HepG2 (cell line): ENCODE measurements around the gene CNTRL. TPM values are rescaled to one million over a fixed set of nuclear protein-coding genes. Genes with fewer than 3 reads are reported as not detected.
A peak's percentile ranks its signal among the peaks of the same experiment; 100 is the strongest.

ENCODE experiments used
- ATAC-seq: fragments of 200-7000 bp; cut with Tn5 transposase; 3 replicates; pipeline ENCODE4 v1.9.1; 2020; ENCODE audit warnings: mild to moderate bottlenecking, moderate library complexity
- BruUV-seq: library from RNA; stranded (reverse); fragments of 400-500 nt; replicated peaks from 2 replicates; lab custom pipeline; 2021; lab: Mats Ljungman, UMichigan
- CTCF ChIA-PET: fragments of 300-600 bp; formaldehyde crosslinking; extraction: SDS; loops from one replicate; lab custom pipeline; 2021; ENCODE audit warnings: low total read pairs, inconsistent platforms, low intra/inter-chr PET ratio; lab: Yijun Ruan, JAX
- POLR2A ChIA-PET: fragments of 350-600 bp; sonication (Branson Sonifier 250); formaldehyde crosslinking; loops from one replicate; lab custom pipeline; 2020; ENCODE audit warnings: antibody characterized with exemption, inconsistent platforms; lab: Yijun Ruan, JAX
- DNase-seq: peaks from one replicate; pipeline ENCODE4 v3.0.0-alpha.2; 2015; ENCODE audit warnings: low spot score
- FAIRE-seq: peaks from 3 replicates; lab custom pipeline; 2011; peaks lifted over from hg19 to GRCh38; lab: Jason Lieb, UNC
- H2AFZ ChIP-seq: one replicate; pipeline ENCODE4 v1.6.1; 2011; ENCODE audit warnings: low read length, inconsistent platforms
- H3K27ac ChIP-seq: fragments of 300-600 bp; 3 replicates; pipeline ENCODE4 v1.8.0; 2011; ENCODE audit warnings: mixed run types, mild to moderate bottlenecking, mixed read lengths, low read length, inconsistent platforms; ENCODE audit not compliant: insufficient read depth; ENCODE audit errors: extremely low read length
- H3K27me3 ChIP-seq, 2 experiments: fragments of 200-600 bp in 1 of 2; 2 replicates in 1 of 2; 3 replicates in 1 of 2; pipeline versions ENCODE4 v1.6.0 to v1.8.0; 2011; ENCODE audit warnings: low read length in 2 of 2, mild to moderate bottlenecking in 2 of 2, moderate library complexity in 2 of 2, inconsistent platforms in 1 of 2; ENCODE audit not compliant: insufficient read depth in 2 of 2, control insufficient read depth in 1 of 2
- H3K36me3 ChIP-seq, 2 experiments: fragments of 200-600 bp in 1 of 2; replicated peaks in 1 of 2; 2 replicates in 1 of 2; 3 replicates in 1 of 2; pipeline versions ENCODE4 v1.5.1 to v1.8.0; 2011; ENCODE audit warnings: low read length in 2 of 2, inconsistent platforms in 1 of 2; ENCODE audit not compliant: insufficient read depth in 2 of 2, control insufficient read depth in 1 of 2
- H3K4me1 ChIP-seq: 2 replicates; pipeline ENCODE4 v1.5.1; 2012; ENCODE audit warnings: low read length, inconsistent platforms; ENCODE audit not compliant: insufficient read depth
- H3K4me2 ChIP-seq: 2 replicates; pipeline ENCODE4 v1.6.0; 2011; ENCODE audit warnings: low read depth, low read length, inconsistent platforms
- H3K4me3 ChIP-seq, 3 experiments: fragments of 200-600 bp in 1 of 3; sonication (generic), shearing (Covaris generic) in 1 of 3; replicated peaks in 1 of 3; 2 replicates each; pipeline ENCODE4 v1.5.1; 2011 to 2016; ENCODE audit warnings: low read length in 3 of 3, inconsistent platforms in 2 of 3, low read depth in 2 of 3, mild to moderate bottlenecking in 2 of 3, control low read depth in 1 of 3, mixed read lengths in 1 of 3; ENCODE audit not compliant: insufficient read depth in 1 of 3
- H3K79me2 ChIP-seq: one replicate; pipeline ENCODE4 v1.6.1; 2011; ENCODE audit warnings: low read length, inconsistent platforms; ENCODE audit not compliant: insufficient read depth
- H3K9ac ChIP-seq: 2 replicates; pipeline ENCODE4 v1.6.0; 2011; ENCODE audit warnings: mild to moderate bottlenecking, low read depth, low read length, inconsistent platforms; ENCODE audit not compliant: insufficient read depth
- H3K9me3 ChIP-seq: 2 replicates; pipeline ENCODE4 v1.5.1; 2012; ENCODE audit warnings: mild to moderate bottlenecking, low read length
- H4K20me1 ChIP-seq: 2 replicates; pipeline ENCODE4 v1.6.0; 2011; ENCODE audit warnings: inconsistent platforms, mild to moderate bottlenecking, low read length, moderate library complexity; ENCODE audit not compliant: insufficient read depth
- KDM2A ChIP-seq: sonication (generic); formaldehyde crosslinking; IDR thresholded peaks from 2 replicates; pipeline ENCODE4 v1.4.0; 2020; ENCODE audit warnings: low read depth, missing genetic modification reagents, borderline replicate concordance
- MEF2D ChIP-seq: sonication (generic); formaldehyde crosslinking; IDR thresholded peaks from 2 replicates; pipeline ENCODE4 v1.5.1; 2020; ENCODE audit warnings: mild to moderate bottlenecking, missing genetic modification reagents
- POLR2AphosphoS5 ChIP-seq: IDR thresholded peaks from 2 replicates; pipeline ENCODE4 v1.6.1; 2012; ENCODE audit warnings: low read depth, low read length
- TEAD3 ChIP-seq: optimal IDR thresholded peaks from 2 replicates; pipeline ENCODE3; 2016; ENCODE audit warnings: borderline replicate concordance
- U2AF2 ChIP-seq: fragments of 200-400 bp; formaldehyde crosslinking; IDR thresholded peaks from 2 replicates; pipeline ENCODE4 v1.6.1; 2017; ENCODE audit warnings: low read depth, mild to moderate bottlenecking, low read length
- WGBS: methylation state at CpG from one replicate; pipeline ENCODE4 v1.1.6; 2017; ENCODE audit warnings: low lambda C conversion rate; 5-methylcytosine and 5-hydroxymethylcytosine counted together
- in situ Hi-C: cut with HindIII; loops from 2 replicates; pipeline ENCODE4 v1.10.0; 2017; ENCODE audit warnings: low pct_unique_long_range_greater_than_20kb; ENCODE audit not compliant: extremely low pct_ligation_motif_present
- intact Hi-C: fragments of 100-400 bp; cut with micrococcal nuclease; formaldehyde crosslinking; loops from one replicate; pipeline ENCODE4 v1.10.0; 2022; ENCODE audit not compliant: unreplicated experiment
- polyA plus RNA-seq, 8 experiments: library from polyadenylated mRNA; depleted of rRNA in 3 of 8; stranded (reverse) in 7 of 8; unstranded in 1 of 8; fragments of >200 nt; fragmentation: Illumina TruSeq in 4 of 8; extraction: Trizol in 4 of 8; gene quantifications; 2 replicates each; pipeline versions ENCODE4 v1.2.1 to v1.2.3, GENCODE V29; 2011 to 2016; ENCODE audit warnings: low read depth in 4 of 8, missing spikeins in 1 of 8, mixed read lengths in 1 of 8; ENCODE audit not compliant: insufficient read depth in 1 of 8
- total RNA-seq, 5 experiments: library from RNA; depleted of rRNA; stranded (reverse); fragments of >200 nt; fragmentation: Illumina TruSeq; extraction: Trizol; gene quantifications; 2 replicates each; pipeline ENCODE4 v1.2.3, GENCODE V29; 2016; ENCODE audit warnings: low read depth in 1 of 5
- TF ChIP-seq, protein P1 (sequence below): sonication (generic); formaldehyde crosslinking; IDR thresholded peaks from 2 replicates; pipeline ENCODE4 v1.4.0; 2020; ENCODE audit warnings: missing genetic modification reagents, borderline replicate concordance
- TF ChIP-seq, protein P2 (sequence below): sonication (generic); formaldehyde crosslinking; IDR thresholded peaks from 2 replicates; pipeline ENCODE4 v1.4.0; 2020; ENCODE audit warnings: missing genetic modification reagents

CNTRL gene
- total and polyA plus RNA-seq, 2 of the 13 experiments (the other 11 are each of a cell fraction or from before 2014, with no cell fraction given): 7.5 to 11.8 TPM

DNA sequence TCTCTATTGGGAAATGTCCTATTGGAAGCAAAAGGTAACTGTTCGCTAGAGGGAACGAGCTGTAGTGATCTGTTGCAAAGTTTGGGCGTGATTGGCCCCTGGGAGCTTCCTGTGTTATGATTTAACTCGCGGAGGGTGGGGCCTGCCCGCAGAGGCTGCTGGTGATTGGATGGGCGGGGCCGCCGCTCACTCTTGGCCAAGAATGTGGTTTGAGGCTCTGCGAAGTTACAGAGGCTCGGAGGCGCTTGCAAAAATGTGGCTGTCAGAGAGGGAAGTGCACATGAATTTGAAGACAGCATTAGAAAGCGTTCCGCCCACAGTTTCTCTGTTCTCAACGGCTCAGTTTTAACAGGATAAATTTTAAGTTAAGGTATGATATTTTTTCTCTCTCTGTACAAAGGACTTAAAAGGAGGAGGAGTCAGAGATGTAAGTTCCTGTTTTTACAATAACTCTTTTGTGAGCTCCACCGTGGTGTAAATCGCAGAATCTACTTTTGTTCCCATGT, 46.9 kb downstream of the CNTRL start (continued):
- TF ChIP-seq, protein P1, sequence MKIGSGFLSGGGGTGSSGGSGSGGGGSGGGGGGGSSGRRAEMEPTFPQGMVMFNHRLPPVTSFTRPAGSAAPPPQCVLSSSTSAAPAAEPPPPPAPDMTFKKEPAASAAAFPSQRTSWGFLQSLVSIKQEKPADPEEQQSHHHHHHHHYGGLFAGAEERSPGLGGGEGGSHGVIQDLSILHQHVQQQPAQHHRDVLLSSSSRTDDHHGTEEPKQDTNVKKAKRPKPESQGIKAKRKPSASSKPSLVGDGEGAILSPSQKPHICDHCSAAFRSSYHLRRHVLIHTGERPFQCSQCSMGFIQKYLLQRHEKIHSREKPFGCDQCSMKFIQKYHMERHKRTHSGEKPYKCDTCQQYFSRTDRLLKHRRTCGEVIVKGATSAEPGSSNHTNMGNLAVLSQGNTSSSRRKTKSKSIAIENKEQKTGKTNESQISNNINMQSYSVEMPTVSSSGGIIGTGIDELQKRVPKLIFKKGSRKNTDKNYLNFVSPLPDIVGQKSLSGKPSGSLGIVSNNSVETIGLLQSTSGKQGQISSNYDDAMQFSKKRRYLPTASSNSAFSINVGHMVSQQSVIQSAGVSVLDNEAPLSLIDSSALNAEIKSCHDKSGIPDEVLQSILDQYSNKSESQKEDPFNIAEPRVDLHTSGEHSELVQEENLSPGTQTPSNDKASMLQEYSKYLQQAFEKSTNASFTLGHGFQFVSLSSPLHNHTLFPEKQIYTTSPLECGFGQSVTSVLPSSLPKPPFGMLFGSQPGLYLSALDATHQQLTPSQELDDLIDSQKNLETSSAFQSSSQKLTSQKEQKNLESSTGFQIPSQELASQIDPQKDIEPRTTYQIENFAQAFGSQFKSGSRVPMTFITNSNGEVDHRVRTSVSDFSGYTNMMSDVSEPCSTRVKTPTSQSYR (CRISPR knock-in tag): no peak
- no peak for TF ChIP-seq MEF2D (CRISPR knock-in tag)
- peak; percentile 82 for TF ChIP-seq POLR2AphosphoS5
- TF ChIP-seq U2AF2: no peak
- peak; percentile 33; the same call in 1 of the 2 replicates for TF ChIP-seq KDM2A
- TF ChIP-seq TEAD3: peak; percentile 87

DNA sequence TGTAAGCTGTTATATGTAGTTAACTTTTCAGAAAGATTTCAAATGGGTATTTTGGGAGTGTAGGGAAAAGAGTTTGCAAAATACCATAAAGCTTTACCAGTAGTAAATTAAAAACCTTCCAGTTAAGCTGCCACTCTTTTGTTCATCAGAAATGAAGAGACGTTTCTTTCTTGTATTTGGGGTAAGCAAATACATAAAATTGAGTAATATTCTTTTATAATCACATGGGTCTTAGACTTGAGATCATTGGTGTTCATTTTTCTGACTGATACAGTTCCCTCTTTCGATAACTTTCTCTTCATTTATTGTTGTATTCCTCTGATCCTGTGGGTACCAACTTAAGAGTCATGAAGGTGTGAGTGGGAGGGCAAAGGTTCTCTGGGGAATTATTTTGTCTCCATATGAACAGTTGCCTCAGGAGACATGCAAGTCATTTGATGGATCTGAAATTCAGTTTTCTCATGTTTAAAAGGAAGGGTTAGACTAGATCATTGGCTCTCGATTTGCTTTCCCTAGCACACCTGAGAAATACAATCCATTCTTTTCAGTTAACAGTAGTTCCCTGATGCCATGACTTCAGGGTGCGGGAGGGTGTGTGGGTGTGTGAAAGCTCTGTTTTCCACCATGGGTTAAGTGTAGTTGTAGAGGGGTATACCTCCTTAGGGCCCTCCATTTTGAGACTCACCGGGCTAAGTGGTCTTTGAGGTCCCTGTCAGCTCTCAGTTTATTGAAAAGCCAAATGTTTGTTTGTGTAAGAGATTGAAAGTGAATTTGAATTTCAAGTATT, 47.7 kb downstream of the CNTRL start:
- no TSS peak for BruUV-seq
- Histone ChIP-seq H3K4me2 (peak overlapping the region; percentile 85), H2AFZ (no peak overlapping the region), H3K4me3 (peak overlapping the region; percentile 50 to 67 (median 60); a peak in 4 of 6 replicates), H3K27ac (peak overlapping the region; percentile 62), H3K27me3 (no peaks in the 10 kb centered on the region), H3K4me1 (peaks cover 11% of the 10 kb centered on the region), H4K20me1 (no peaks in the 10 kb centered on the region), H3K9me3 (no peaks in the 10 kb centered on the region), H3K79me2 (no peaks in the 10 kb centered on the region), H3K36me3 (peaks cover 0 to 12% of the 10 kb centered on the region in 2 experiments; a peak in 2 of 5 replicates), H3K9ac (peak overlapping the region; percentile 64; the same call in 1 of the 2 replicates)
- CTCF ChIA-PET: no interaction called here
- ATAC-seq: no peak
- in situ Hi-C loops (no loop called here), intact Hi-C loops (no loop called here)
- WGBS: 89% methylated on average over 5 of the region's 5 CpGs
- no peak for FAIRE-seq
- POLR2A ChIA-PET: interaction anchor here (1.3 to 2.2 kb wide), 3 partner anchors 10 to 177 kb away, joined by 3 to 26 read pairs (median 4); no protein-coding TSS in a partner anchor
- no peak for DNase-seq
- TF ChIP-seq, protein P2, sequence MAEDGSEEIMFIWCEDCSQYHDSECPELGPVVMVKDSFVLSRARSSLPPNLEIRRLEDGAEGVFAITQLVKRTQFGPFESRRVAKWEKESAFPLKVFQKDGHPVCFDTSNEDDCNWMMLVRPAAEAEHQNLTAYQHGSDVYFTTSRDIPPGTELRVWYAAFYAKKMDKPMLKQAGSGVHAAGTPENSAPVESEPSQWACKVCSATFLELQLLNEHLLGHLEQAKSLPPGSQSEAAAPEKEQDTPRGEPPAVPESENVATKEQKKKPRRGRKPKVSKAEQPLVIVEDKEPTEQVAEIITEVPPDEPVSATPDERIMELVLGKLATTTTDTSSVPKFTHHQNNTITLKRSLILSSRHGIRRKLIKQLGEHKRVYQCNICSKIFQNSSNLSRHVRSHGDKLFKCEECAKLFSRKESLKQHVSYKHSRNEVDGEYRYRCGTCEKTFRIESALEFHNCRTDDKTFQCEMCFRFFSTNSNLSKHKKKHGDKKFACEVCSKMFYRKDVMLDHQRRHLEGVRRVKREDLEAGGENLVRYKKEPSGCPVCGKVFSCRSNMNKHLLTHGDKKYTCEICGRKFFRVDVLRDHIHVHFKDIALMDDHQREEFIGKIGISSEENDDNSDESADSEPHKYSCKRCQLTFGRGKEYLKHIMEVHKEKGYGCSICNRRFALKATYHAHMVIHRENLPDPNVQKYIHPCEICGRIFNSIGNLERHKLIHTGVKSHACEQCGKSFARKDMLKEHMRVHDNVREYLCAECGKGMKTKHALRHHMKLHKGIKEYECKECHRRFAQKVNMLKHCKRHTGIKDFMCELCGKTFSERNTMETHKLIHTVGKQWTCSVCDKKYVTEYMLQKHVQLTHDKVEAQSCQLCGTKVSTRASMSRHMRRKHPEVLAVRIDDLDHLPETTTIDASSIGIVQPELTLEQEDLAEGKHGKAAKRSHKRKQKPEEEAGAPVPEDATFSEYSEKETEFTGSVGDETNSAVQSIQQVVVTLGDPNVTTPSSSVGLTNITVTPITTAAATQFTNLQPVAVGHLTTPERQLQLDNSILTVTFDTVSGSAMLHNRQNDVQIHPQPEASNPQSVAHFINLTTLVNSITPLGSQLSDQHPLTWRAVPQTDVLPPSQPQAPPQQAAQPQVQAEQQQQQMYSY (CRISPR knock-in tag): no peak
